Skeletal muscle tissue (tissue), 4 donors: ENCODE results near the gene PALD1. TPM values are rescaled to one million over a fixed set of nuclear protein-coding genes. Genes with fewer than 3 reads are reported as not detected.

Source experiments
- H3K27ac ChIP-seq: one replicate; pipeline ENCODE4 v1.7.0; 2013; ENCODE audit warnings: mild to moderate bottlenecking, low read depth, low read length, inconsistent platforms
- H3K27me3 ChIP-seq, 3 donors: one replicate each; pipeline ENCODE4 v1.7.0; 2013; ENCODE audit warnings: low read length in 3 of 3; ENCODE audit not compliant: control insufficient read depth in 3 of 3, insufficient read depth in 3 of 3
- H3K36me3 ChIP-seq, 3 donors: one replicate each; pipeline ENCODE4 v1.7.0; 2013; ENCODE audit warnings: low read length in 3 of 3; ENCODE audit not compliant: control insufficient read depth in 3 of 3, insufficient read depth in 3 of 3
- H3K4me1 ChIP-seq, 3 donors: one replicate each; pipeline ENCODE4 v1.7.0; 2013; ENCODE audit warnings: low read length in 3 of 3, mild to moderate bottlenecking in 3 of 3; ENCODE audit not compliant: control insufficient read depth in 3 of 3, insufficient read depth in 3 of 3
- H3K4me3 ChIP-seq, 3 donors: one replicate each; pipeline ENCODE4 v1.7.0; 2013; ENCODE audit warnings: low read length in 3 of 3
- H3K9ac ChIP-seq, 3 donors: one replicate each; pipeline ENCODE4 v1.7.0; 2013; ENCODE audit warnings: low read length in 3 of 3, mild to moderate bottlenecking in 3 of 3, moderate library complexity in 2 of 3, low read depth in 1 of 3
- H3K9me3 ChIP-seq, 3 donors: one replicate each; pipeline ENCODE4 v1.7.0; 2013; ENCODE audit warnings: low read length in 3 of 3; ENCODE audit not compliant: control insufficient read depth in 3 of 3
- total RNA-seq: library from RNA; depleted of rRNA; stranded (reverse); fragments of >200 nt; gene quantifications from one replicate; pipeline ENCODE4 v1.2.3, GENCODE V29; 2014
- donor health status: Osteomylitis.

The PALD1 gene
- total RNA-seq, 1 donor from 2014 or later: 15.7 TPM

GRCh38 chr10:70441161-70441894 lies 37.2 kb upstream of the PALD1 start, which contains the start of gene NODAL:
Gene NODAL (minus strand): TSS chr10:70441681. CDS start chr10:70441667, 14 bp downstream.
- Histone ChIP-seq H3K9me3 (no peaks in the 10 kb centered on the region), H3K27me3 (peaks cover 20 to 37% (median 25%) of the 10 kb centered on the region in 3 donors), H3K4me1 (peaks cover 8 to 20% (median 10%) of the 10 kb centered on the region in 3 donors), H3K9ac (peak within 1 kb of the TSS in 1 of 3 donors; percentile 16), H3K4me3 (peak within 1 kb of the TSS in 1 of 3 donors; percentile 45), H3K27ac (no peak within 1 kb of the TSS), H3K36me3 (no peaks in the 10 kb centered on the region)

GRCh38 chr10:70441895-70442309 lies 36.7 kb upstream of the PALD1 start:
- H3K9ac ChIP-seq: no peak overlapping the region
- no peak overlapping the region for H3K4me3 ChIP-seq
- peaks cover 8 to 23% (median 12%) of the 10 kb centered on the region in 3 donors for H3K4me1 ChIP-seq
- peaks cover 20 to 37% (median 25%) of the 10 kb centered on the region in 3 donors for H3K27me3 ChIP-seq
- H3K36me3 ChIP-seq: no peaks in the 10 kb centered on the region
- no peak overlapping the region for H3K27ac ChIP-seq
- no peaks in the 10 kb centered on the region for H3K9me3 ChIP-seq

GRCh38 chr10:70442332-70442988 lies 36.1 kb upstream of the PALD1 start:
- Histone ChIP-seq H3K4me3 (no peak overlapping the region), H3K36me3 (no peaks in the 10 kb centered on the region), H3K9me3 (no peaks in the 10 kb centered on the region), H3K27me3 (peaks cover 20 to 37% (median 25%) of the 10 kb centered on the region in 3 donors), H3K9ac (no peak overlapping the region), H3K27ac (no peak overlapping the region), H3K4me1 (peaks cover 8 to 23% (median 12%) of the 10 kb centered on the region in 3 donors)

GRCh38 chr10:70444744-70445143 lies 33.8 kb upstream of the PALD1 start:
- H3K36me3 ChIP-seq: no peaks in the 10 kb centered on the region
- H3K27me3 ChIP-seq: peaks cover 20 to 30% (median 25%) of the 10 kb centered on the region in 3 donors
- H3K27ac ChIP-seq: no peak overlapping the region
- no peaks in the 10 kb centered on the region for H3K9me3 ChIP-seq
- no peak overlapping the region for H3K4me3 ChIP-seq
- peaks cover 12 to 27% (median 14%) of the 10 kb centered on the region in 3 donors for H3K4me1 ChIP-seq
- no peak overlapping the region for H3K9ac ChIP-seq

- Histone ChIP-seq H3K27ac (peak overlapping the region; percentile 36), H3K9me3 (no peaks in the 10 kb centered on the region), H3K4me3 (no peak overlapping the region), H3K4me1 (peaks cover 6 to 21% (median 9%) of the 10 kb centered on the region in 3 donors), H3K9ac (peak overlapping the region in 1 of 3 donors; percentile 20), H3K36me3 (no peaks in the 10 kb centered on the region), H3K27me3 (peaks cover 12 to 21% (median 14%) of the 10 kb centered on the region in 3 donors)
Measured at GRCh38 chr10:70445718-70446657, 32.6 kb upstream of the PALD1 start.

GRCh38 chr10:70448236-70448635 lies 30.3 kb upstream of the PALD1 start:
- H3K9ac ChIP-seq: no peak overlapping the region
- H3K36me3 ChIP-seq: no peaks in the 10 kb centered on the region
- H3K4me1 ChIP-seq: peaks cover 6 to 16% (median 9%) of the 10 kb centered on the region in 3 donors
- H3K4me3 ChIP-seq: no peak overlapping the region
- H3K9me3 ChIP-seq: no peaks in the 10 kb centered on the region
- H3K27me3 ChIP-seq: peaks cover 0 to under 1% (median 0%) of the 10 kb centered on the region in 3 donors
- H3K27ac ChIP-seq: no peak overlapping the region

- no peak overlapping the region for H3K4me3 ChIP-seq
- no peak overlapping the region for H3K27ac ChIP-seq
- no peaks in the 10 kb centered on the region for H3K36me3 ChIP-seq
- no peak overlapping the region for H3K9ac ChIP-seq
- no peaks in the 10 kb centered on the region for H3K9me3 ChIP-seq
- H3K27me3 ChIP-seq: peaks cover 0 to 2% (median 0%) of the 10 kb centered on the region in 3 donors
- H3K4me1 ChIP-seq: peaks cover 11 to 16% (median 11%) of the 10 kb centered on the region in 3 donors
Measured at GRCh38 chr10:70455213-70455630, 23.3 kb upstream of the PALD1 start.

GRCh38 chr10:70456164-70456563 lies 22.4 kb upstream of the PALD1 start:
- no peaks in the 10 kb centered on the region for H3K36me3 ChIP-seq
- H3K27me3 ChIP-seq: peaks cover 0 to 2% (median 0%) of the 10 kb centered on the region in 3 donors
- H3K4me1 ChIP-seq: peaks cover 11 to 16% (median 11%) of the 10 kb centered on the region in 3 donors
- no peak overlapping the region for H3K4me3 ChIP-seq
- no peak overlapping the region for H3K9ac ChIP-seq
- H3K9me3 ChIP-seq: no peaks in the 10 kb centered on the region
- H3K27ac ChIP-seq: no peak overlapping the region

GRCh38 chr10:70457759-70458305 lies 20.7 kb upstream of the PALD1 start:
- H3K27ac ChIP-seq: peak overlapping the region; percentile 73
- no peaks in the 10 kb centered on the region for H3K9me3 ChIP-seq
- peak overlapping the region; percentile 68 to 82 (median 71) for H3K9ac ChIP-seq
- H3K4me3 ChIP-seq: peak overlapping the region; percentile 54 to 67 (median 59)
- peaks cover 19 to 30% (median 26%) of the 10 kb centered on the region in 3 donors for H3K4me1 ChIP-seq
- peaks cover 0 to 2% (median 0%) of the 10 kb centered on the region in 3 donors for H3K27me3 ChIP-seq
- no peaks in the 10 kb centered on the region for H3K36me3 ChIP-seq
